SH-SY5Y (cell line): ENCODE results near the gene INKA2.

Experiments
- GATA2 ChIP-seq: IDR thresholded peaks from 2 replicates; pipeline ENCODE4 v1.6.1; 2011; ENCODE audit warnings: mild to moderate bottlenecking, low read depth, low read length
- GATA3 ChIP-seq: IDR thresholded peaks from 2 replicates; pipeline ENCODE4 v1.6.1; 2011; ENCODE audit warnings: low read depth, mild to moderate bottlenecking, low read length, moderate library complexity

DNA sequence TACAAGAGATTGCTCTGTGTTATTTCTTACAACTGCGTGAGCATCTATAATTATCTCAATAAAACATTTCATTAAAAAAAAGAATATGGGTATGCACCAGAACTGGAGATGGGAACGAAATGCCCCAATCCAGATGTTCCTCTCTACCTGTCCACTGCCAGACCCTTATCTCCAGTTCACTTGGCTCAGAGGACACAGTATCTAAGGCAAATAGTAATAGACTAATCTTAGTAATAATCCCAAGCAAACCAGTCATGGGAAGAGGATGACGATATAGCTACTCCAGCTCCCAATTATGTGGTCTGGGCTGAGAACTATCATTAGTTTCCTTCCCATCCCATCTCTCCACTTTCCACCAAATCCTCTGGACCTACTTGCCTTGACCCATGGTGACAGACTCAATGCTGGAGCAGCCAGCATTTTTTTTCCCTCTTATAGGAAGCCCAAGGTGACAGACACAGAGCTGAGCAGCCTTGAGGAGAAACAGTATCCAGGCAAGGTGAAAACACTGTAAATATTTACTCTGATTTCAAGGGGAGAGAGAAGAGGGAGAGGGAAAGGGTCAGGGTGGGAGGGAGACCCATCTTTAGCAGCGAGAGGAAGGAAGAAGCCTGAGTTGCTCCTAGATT is 45.2 kb upstream of the INKA2 start:
- TF ChIP-seq GATA2 (no peak), GATA3 (no peak)
